HG03565 (cell line): ENCODE data around the gene WIPF3.

Experiments
- ATAC-seq: cut with Tn5 transposase; IDR thresholded peaks from one replicate; pipeline ENCODE4 v1.9.1; 2021; ENCODE audit warnings: mild to moderate bottlenecking, moderate library complexity; ENCODE audit not compliant: unreplicated experiment

The WIPF3 gene

GRCh38 chr7:29898301-29898700, 92.0 kb downstream of the WIPF3 start:
- ATAC-seq: no peak

- ATAC-seq: no peak
These were observed 94.4 kb downstream of the WIPF3 start for GRCh38 chr7:29900745-29901144.

GRCh38 chr7:29906200-29907022, 100.1 kb downstream of the WIPF3 start:
- no peak for ATAC-seq

GRCh38 chr7:29914180-29914579, 107.9 kb downstream of the WIPF3 start:
- no peak for ATAC-seq

GRCh38 chr7:29915481-29916215, 109.3 kb downstream of the WIPF3 start:
- ATAC-seq: no peak

GRCh38 chr7:29917641-29918040, 111.3 kb downstream of the WIPF3 start:
- no peak for ATAC-seq

GRCh38 chr7:29918850-29919249, 112.5 kb downstream of the WIPF3 start:
- ATAC-seq: no peak

GRCh38 chr7:29919790-29920189, 113.5 kb downstream of the WIPF3 start:
- no peak for ATAC-seq

- no peak for ATAC-seq
These were observed 114.2 kb downstream of the WIPF3 start for GRCh38 chr7:29920491-29920890.

GRCh38 chr7:29921404-29922010, 115.2 kb downstream of the WIPF3 start:
- peak; percentile 79 for ATAC-seq

GRCh38 chr7:29922921-29923700, 116.8 kb downstream of the WIPF3 start:
- no peak for ATAC-seq

- no peak for ATAC-seq
These were observed 117.7 kb downstream of the WIPF3 start for GRCh38 chr7:29924006-29924405.

GRCh38 chr7:29924684-29925083, 118.4 kb downstream of the WIPF3 start:
- no peak for ATAC-seq

- ATAC-seq: no peak
These were observed 119.9 kb downstream of the WIPF3 start for GRCh38 chr7:29926216-29926615.

- no peak for ATAC-seq
These were observed 120.4 kb downstream of the WIPF3 start for GRCh38 chr7:29926741-29927140.

GRCh38 chr7:29929018-29929807, 122.9 kb downstream of the WIPF3 start:
- ATAC-seq: no peak

- ATAC-seq: no peak
These were observed 128.8 kb downstream of the WIPF3 start for GRCh38 chr7:29935111-29935510.

GRCh38 chr7:29937132-29937531, 130.8 kb downstream of the WIPF3 start:
- no peak for ATAC-seq

GRCh38 chr7:29940199-29940598, 133.9 kb downstream of the WIPF3 start:
- no peak for ATAC-seq

- ATAC-seq: no peak
These were observed 139.0 kb downstream of the WIPF3 start for GRCh38 chr7:29945259-29945809.
